HG02798 (cell line): Measurements from ENCODE around the gene TXNL4A.
A peak's percentile ranks its signal among the peaks of the same experiment; 100 is the strongest.

Source experiments
- ATAC-seq: cut with Tn5 transposase; IDR thresholded peaks from one replicate; pipeline ENCODE4 v1.9.1; 2021; ENCODE audit warnings: mild to moderate bottlenecking; ENCODE audit not compliant: unreplicated experiment, poor library complexity

TXNL4A gene

DNA sequence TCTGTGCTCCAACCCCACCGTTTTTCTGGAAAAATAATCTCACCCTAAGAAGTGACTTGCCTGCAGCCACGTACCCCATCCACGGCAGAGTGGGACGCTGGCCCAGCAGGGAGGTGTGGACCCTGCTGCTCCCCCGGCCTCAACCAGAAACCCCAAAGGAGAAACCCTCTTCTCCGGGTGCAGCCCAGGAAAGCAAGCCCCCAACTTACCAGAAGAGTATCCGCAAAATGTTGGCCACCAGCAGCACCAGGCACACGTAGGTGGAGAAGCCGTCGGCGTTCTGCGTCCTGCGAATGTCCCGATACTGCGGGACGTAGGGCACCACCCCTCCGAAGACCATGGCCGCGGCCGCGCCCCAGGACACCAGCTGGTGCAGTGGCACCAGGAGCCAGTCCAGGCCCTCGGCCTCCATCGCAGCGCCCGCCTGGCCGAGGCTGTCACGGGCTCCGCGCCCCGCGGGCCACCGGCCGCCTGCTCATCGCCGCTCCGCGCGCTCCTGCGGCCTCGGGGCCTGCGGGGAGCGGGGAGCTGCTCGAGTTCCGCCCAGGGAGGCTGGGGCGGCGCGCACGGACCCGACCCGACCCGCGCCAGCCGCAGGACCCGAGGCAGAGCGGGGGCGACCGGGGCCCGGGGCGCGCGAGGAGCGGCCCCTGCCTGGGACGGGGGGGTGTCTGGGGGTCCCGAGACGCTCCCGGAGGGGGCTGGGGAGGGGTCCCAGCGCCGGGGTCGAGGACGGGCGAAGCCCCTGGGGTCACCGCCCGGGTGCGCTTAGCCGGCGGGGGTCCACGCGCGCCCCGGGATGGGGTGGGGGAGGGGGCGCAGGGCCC lies 37.6 kb downstream of the TXNL4A start:
- peak; percentile 30 for ATAC-seq

DNA sequence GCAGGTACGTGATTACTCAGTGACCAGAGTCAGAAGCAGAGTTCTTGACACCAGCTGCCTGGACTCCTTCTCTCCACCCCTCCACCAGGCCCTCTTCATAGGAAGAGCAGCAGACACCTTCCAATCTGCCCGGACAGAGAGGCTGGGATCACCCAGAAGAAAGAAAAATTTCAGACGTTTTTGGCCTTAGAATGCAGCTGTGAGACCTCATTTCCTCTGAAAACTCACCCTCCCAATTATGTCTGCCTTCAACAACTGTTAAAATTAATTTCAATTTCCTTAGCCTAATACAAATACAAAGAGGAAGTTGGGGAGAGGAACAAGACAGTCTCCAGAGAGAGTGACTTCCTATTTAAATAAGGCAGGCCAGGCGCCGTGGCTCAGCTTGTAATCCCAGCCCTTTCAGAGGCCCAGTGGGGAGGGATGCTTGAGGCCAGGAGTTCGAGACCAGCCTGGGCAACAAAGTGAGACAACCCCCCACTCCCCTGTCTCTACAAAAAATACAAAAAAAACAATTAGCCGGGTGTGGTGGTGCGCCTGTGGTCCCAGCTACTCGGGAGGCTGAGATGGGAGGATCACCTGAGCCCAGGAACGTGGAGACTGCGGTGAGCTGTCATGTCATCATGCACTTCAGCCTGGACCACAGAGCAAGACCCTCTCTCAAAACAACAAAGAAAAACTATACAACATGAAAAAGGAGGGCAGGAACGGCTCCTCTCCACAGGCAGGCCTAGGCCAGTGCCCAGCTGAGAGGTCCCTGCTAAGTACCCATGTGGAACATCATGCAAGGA lies 38.5 kb downstream of the TXNL4A start:
- ATAC-seq, result no peak

DNA sequence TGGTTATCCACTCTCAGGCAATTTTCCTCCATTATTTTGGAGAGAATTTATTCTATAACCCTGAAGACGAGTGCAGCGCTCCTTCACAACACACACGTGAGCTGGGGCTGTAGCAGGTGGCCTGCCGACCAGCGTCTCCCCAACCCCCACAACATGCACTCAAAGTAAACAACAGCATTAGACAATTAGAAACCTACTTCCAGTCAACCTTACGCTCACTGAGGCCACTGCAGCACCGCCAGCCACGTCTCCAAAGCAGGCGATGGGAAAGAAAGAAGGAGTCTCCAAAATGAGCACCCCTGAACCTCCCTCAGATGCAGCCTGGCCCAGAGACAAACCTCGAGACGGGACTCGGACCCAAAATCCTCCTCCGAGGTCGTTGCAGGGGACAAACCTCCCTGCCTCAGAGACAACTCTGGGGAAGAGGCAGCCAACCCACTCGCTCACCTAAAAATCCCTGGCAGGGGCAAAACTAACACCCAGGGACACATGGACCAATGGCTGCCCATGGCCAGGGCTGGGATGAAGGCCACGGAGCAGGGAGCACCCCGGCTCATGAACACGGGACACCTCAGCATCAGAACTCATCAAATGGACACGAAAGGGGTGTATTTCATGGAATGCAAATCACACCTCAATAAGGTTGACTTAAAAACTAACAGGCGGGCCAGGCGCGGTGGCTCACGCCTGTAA lies 39.5 kb downstream of the TXNL4A start:
- ATAC-seq, result no peak

DNA sequence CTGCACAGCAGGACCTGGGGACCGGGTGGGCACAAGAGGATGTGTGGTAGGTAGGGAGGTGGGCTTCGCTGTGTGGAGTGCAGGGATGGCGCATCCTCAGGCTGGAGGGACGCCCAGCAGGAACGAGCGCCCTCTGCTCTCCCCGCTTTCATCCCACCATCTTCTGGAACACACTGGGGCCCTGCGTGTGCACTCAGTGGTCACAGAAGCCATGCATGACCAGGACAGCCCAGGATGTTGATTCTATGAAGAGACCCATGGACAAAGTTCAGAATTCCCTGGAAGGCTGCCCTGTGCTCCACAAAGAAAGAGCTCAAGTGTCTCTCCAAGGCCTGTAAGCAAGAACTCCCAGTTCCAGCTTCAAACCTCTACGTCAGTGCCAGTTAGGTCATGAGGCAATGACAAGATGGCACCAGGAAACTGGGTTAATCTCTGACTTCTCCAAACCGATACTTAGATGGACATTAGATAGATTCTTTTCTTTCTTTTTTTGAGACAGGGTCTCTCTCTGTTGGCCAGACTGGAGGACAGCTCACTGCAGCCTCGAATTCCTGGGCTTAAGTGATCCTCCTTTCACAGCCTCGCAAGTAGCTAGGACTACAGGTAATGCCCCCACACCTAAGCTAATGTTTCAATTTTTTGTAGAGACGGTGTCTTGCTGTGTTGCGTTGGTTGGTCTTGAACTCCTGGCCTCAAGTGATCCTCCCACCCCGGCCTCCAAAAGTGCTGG lies 40.3 kb downstream of the TXNL4A start:
- ATAC-seq, result no peak

DNA sequence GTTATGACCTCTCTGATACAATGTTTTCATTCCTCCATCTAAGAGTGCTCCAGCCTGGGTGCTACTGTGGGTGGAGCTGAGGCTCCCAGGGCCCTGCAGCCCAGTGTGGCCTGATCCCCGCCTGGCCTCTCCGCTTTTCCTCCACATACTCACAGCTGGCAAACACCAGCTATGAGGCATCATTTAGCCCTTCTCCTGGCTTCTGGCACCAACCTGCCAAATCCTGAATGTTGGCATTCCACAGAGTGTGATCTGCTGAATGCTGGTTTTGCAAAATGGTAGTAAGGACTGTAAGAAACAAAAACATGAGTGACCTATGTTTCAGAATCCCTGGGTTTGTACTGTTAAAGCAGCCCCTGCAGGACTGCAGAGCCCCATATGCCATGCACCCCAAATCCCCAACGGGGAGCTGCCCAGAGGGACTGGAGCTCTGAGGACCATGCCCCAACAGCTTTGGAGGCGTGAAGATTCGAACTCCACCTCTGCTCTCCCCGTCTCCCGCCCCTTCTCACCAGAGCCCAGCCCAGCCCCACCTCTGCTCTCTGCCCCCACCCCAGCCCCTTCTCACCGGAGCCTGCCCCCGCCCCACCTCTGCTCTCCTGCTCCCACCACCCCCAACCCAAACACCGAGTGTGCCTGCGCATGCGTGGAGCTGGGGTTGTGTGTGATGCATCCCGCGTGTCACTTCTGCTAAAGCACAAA lies 41.2 kb downstream of the TXNL4A start:
- ATAC-seq, result no peak

DNA sequence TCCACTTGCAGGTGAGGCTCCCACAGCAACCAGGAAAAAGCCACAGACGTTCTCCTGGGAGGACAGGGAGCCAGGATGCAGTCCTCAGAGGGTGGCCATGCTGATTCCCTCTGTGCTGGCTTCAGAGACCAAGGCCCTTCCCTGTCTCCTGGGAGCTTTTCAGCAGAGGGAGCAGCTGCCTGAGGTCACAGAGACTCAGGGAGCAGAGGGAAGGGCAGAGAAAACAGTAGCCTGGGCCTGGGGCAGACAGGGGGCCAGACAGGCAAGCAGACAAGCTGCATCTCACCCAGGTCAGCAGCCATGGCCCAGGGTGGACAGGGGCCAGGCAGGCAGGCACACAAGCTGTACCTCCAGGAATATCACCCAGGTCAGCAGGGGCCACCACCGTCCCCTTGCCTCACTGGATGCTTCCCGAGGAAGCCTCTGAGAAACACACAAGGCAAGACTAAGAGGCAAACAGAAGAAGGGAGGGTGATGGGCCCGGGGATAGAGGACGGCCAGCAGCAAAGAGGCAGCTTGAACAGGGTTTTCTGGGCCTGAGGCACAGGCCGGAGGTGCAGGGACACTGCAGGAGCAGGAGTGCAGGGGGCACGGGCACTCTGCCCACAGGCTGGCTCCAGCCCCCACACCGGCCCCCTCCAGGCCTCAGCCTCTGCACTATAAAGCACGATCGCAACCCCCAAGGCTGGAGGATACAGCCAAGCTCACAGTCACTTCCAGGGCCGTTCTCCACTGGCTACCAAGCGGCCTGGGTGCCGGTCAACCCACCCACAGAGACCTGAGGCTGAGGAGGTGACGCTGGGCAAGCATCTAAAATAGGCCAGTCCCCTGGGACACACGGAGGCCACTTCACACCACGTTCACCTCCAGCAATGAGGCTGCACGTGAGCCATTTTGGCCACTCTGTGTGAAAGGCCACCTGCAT lies 43.0 kb downstream of the TXNL4A start:
- no peak for ATAC-seq

DNA sequence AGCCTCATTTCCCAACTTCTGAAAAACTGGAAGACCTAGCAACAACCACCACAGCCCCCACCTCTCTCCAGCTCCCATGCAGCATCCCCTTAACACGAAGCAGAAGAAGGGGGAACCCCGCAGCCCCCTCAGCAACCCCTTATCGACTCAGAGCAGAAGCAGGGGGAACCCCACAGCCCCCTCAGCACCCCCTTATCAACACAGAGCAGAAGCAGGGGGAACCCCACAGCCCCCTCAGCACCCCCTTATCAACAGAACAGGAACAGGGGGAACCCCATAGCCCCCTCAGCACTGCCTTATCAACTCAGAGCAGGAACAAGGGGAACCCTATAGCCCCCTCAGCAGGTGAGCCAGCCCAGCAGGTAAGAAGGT lies 43.6 kb downstream of the TXNL4A start:
- peak; percentile 5 for ATAC-seq

DNA sequence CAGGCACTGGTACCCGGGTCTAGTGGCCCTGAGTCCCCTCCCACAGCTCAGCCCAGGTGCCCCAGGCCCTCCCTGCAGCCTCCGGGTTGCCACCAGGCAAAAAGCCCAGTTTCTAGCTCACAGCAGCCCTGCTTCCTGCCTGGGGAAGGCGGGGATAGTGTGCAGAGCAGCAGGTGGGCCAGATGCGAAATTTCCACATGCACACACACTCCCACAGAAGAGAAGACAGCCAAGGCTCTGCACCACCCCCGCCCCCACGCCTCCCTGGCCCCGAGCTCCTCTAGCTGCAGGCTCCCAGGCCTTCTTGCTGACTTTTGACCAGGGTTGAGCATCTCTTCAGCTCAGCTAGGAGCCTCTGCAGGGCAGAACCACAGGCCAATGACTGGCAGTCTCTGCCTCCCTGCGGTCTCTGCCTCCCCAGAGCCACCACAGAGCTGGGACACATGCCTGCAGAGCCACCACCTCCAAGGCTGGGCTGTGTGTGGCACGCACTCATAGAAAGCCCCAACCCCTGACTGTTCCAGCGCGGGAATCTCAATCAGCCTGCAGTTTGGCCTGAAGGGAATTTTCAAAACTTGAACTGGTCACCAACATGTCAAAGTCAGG lies 44.1 kb downstream of the TXNL4A start:
- ATAC-seq, result peak; percentile 40

DNA sequence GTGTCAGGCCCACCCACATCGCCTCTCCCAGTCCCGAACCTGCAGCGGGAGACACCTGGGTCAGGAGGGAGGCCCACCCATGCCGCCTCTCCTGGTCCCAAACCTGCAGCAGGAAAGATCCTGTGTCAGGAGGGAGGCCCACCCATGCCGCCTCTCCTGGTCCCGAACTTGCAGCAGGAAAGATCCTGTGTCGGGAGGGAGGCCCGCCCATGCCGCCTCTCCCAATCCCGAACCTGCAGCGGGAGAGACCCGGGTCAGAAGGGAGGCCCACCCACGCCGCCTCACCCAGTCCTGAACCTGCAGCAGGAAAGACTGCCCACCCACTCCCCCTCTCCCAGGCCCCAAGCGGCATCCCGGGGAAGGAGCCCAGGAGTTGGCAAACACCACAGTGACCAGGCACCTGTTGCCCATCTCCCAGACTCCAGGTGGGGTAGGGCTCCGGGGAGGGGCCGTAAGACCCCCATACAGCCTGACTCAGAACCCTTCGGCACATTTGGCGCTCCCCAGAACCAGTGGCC lies 44.7 kb downstream of the TXNL4A start:
- no peak for ATAC-seq

DNA sequence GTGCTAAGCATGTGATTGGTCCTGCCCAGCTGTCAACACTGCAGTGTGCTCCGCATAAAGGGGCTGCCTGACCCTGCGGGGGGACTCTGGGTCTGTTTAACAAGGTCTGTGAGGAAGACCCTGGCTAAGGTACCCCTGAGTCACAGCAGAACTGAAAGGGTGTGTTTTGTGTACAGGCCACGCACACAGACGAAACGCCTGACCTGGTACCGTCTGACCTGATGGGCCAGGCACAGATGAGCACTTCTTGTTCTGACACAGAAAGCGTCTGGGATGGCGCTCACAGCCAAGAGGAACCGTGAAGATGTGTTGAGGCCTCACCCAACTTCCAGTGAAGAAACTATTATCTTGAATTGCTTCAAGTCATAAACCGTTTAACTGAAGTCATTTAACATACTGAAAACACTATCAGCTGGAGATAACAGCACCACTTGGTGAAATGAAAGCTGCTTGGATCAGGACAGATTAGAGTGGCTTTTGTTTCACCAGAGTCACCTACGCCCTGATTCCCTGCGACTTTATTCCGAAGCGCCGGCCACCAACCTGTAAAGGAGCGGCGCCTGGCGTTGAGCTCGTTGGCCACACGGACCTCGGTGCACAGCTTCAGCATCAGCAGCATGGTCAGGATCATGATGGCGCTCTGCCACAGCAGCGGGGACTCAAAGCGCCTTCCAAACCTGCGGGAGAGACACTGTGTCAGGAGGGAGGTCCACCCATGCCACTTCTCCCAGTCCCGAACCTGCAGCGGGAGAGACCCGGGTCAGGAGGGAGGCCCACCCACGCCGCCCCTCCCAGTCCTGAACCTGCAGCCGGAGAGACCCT lies 45.4 kb downstream of the TXNL4A start:
- ATAC-seq, result no peak

DNA sequence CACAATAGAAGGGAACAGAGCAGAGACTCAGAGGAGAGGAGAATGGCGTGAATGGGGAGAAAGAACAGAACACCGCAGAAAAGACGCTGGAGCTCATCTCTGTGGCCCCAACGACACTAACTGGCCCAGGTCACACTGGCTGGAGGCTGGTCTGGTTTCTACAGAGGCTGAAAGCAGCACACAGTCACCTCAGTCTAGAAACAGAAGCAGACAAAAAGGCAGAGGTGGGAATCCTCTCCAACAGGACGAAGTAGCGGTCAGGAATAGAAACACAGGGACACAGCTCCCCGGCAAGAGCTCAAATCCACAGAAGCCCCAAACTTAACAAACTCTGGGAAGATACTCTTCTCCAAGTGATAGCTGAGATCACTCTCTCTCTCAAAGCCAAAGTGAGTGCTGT lies 46.2 kb downstream of the TXNL4A start:
- no peak for ATAC-seq

DNA sequence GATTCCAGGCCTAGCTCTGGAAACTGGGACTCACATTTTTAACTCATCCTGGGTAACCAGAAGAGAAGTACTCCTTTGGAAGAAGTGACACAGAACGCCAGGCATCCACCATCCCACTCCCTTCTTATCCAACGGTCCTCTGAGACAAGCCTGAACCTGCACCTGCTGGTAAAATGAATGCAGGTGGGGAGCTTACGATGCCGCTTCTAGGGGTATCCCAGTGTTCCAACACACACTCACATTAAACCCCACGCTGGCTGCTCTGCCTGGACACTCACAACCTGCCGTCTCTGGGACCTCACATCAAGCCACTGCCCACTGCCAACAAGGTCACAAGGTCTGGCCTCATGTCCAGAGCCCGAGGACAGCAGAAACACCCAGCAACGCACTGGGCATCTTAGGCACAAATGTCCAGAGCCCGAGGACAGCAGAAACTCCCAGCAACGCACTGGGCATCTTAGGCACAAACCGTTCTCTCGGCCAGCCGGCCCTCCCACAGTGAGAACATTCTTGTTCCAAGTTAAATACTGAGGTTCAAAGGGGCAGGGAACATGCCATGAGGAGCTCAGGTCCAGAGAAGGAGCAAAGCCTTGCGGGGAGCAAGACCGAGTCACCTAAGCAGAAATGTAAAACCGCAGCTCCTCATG lies 46.8 kb downstream of the TXNL4A start:
- no peak for ATAC-seq

DNA sequence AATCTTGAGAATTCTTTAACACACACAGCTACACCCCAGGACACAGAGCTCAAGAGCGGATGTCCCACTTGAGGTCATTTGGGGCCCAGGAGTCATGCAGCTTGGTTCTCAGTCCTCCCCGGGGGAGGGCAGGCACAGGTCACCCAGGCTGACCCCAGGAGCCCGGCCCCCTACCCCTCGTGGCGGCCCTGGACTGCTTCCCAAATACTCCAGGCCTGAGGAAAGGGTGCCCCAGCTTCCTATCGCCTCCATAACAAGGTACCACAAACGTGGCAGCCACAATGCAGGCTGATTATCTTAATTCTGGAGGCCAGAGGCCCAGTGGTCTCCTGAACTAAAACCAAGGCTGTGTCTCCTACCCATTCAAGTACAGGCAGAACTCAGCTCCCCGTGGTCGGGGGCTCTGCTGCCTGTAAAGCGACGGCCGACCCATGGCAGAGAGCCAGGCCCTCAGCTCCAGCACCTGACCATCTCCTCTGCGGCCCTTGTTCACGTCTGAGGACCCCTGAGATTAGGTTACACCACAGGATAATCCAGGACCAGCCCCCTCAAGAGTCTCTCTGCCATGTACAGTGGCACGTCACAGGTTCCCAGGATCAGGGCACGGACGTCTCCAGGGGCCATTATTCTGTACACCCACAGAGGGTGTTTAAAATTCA lies 47.4 kb downstream of the TXNL4A start:
- ATAC-seq, result no peak

DNA sequence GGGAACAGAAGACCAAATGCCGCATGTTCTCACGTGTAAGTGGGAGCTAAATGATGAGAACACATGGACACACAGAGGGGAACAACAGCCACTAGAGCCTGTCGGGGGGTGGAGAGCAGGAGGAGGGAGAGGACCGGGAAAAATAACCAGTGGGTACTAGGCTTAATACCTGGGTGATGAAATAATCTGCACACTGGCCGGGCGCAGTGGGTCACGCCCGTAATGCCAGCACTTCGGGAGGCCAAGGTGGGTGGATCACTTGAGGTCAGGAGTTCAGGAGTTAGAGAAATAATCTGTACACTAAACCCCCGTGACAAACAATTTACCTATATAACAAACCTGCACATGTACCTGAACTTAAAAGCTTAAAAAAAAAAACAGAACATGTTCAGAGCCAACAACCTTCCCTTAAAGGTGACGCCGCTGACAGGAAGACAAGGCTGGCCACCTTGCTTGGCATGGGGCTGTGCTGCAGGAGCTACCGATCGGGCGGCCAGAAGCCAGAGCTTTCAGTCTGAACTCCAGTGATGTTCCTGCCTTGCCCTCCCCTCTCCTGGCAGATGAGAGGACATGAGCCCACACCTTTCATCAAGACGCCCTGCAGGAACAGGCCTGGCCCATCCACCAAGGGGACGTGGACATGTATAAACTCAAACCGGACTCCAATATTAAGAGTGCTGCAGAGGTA lies 48.1 kb downstream of the TXNL4A start:
- ATAC-seq, result no peak

DNA sequence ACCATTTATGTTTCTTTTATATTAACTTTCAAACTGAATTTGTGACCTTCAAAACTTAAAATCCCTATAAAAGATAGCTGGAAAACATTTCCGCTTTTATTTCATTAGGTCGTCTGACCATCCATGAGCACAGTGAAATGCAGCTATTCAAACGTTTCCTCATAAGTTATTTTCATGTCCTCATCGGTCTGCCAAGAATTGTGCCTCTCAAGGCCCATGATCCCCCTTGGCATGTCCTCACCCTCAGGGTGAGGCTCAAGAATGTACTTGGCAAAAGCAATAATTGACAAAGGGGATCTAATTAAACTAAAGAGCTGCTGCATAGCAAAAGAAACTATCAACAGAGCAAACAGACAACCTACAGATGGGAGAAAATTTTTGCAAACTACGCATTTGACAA lies 49.3 kb downstream of the TXNL4A start:
- ATAC-seq, result no peak

DNA sequence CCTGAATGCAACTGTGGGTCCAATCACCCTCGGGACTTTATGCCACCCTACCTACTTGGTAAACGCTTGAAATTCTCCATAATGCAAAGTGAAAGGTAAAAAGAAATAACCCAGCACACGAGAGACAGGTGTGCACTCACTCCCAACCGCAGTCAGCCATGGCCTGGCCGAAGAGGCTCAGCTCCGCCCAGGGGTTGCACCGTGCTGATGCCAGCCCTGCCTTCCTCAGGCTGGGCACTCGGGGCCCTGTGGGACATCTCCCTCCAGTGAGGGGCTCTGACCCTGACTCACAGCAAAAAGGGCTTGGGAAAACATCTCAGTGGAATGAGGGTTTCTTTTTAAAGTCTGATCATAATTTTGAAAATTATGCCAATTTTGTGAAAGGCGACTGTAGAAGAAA lies 50.2 kb downstream of the TXNL4A start:
- no peak for ATAC-seq
